Neural cell (in vitro differentiated cells): ENCODE measurements around the gene ABHD17C. TPM values are rescaled to one million over a fixed set of nuclear protein-coding genes. Genes with fewer than 3 reads are reported as not detected.

Experiments
- H2AFZ ChIP-seq: fragments of 200-600, 300-800 bp; sonication (generic), shearing (Covaris generic); 2 replicates; pipeline ENCODE4 v1.6.0; 2014; ENCODE audit warnings: low read depth, mild to moderate bottlenecking, antibody characterized with exemption, low read length, moderate library complexity
- H3F3A ChIP-seq: fragments of 200-600 bp; shearing (Covaris generic); 2 replicates; pipeline ENCODE4 v1.6.1; 2016; ENCODE audit warnings: mild to moderate bottlenecking, moderate library complexity, mixed read lengths, antibody characterized with exemption, low read length; ENCODE audit not compliant: insufficient read depth, poor library complexity, severe bottlenecking
- H3K27ac ChIP-seq: fragments of 200-600, 300-800 bp; sonication (generic), shearing (Covaris generic); 2 replicates; pipeline ENCODE4 v1.5.1; 2014; ENCODE audit warnings: mild to moderate bottlenecking, low read length, moderate library complexity
- H3K27me3 ChIP-seq: fragments of 300-800, 200-600 bp; sonication (generic), shearing (Covaris generic); 2 replicates; pipeline ENCODE4 v1.6.0; 2014; ENCODE audit warnings: mild to moderate bottlenecking, low read depth, low read length, moderate library complexity; ENCODE audit not compliant: insufficient read depth
- H3K36me3 ChIP-seq: fragments of 300-800, 200-600 bp; sonication (generic), shearing (Covaris generic); 2 replicates; pipeline ENCODE4 v1.5.1; 2014; ENCODE audit warnings: mild to moderate bottlenecking, antibody characterized with exemption, low read length, moderate library complexity; ENCODE audit not compliant: insufficient read depth
- H3K4me2 ChIP-seq: fragments of 300-800, 200-600 bp; sonication (generic), shearing (Covaris generic); 2 replicates; pipeline ENCODE4 v1.6.0; 2014; ENCODE audit warnings: mild to moderate bottlenecking, low read length
- H3K4me3 ChIP-seq: fragments of 300-800, 200-600 bp; sonication (generic), shearing (Covaris generic); 2 replicates; pipeline ENCODE4 v1.5.1; 2014; ENCODE audit warnings: mild to moderate bottlenecking, low read length, moderate library complexity
- H3K79me2 ChIP-seq: fragments of 200-600 bp; shearing (Covaris generic); replicated peaks from 2 replicates; pipeline ENCODE4 v1.6.0; 2014; ENCODE audit warnings: mild to moderate bottlenecking, low read length, moderate library complexity; ENCODE audit not compliant: insufficient read depth
- H3K9ac ChIP-seq: fragments of 300-800, 200-600 bp; sonication (generic), shearing (Covaris generic); 2 replicates; pipeline ENCODE4 v1.6.1; 2016; ENCODE audit warnings: mild to moderate bottlenecking, low read length, mixed read lengths
- H3K9me2 ChIP-seq: fragments of 200-600 bp; shearing (Covaris generic); 2 replicates; pipeline ENCODE4 v1.6.1; 2016; ENCODE audit warnings: mild to moderate bottlenecking, low read length, mixed read lengths; ENCODE audit not compliant: insufficient read depth
- H3K9me3 ChIP-seq: fragments of 200-600, 300-800 bp; sonication (generic), shearing (Covaris generic); 2 replicates; pipeline ENCODE4 v1.6.1; 2016; ENCODE audit warnings: mild to moderate bottlenecking, mixed run types, low read length, moderate library complexity, mixed read lengths
- H4K20me1 ChIP-seq: fragments of 200-600 bp; shearing (Covaris generic); 2 replicates; pipeline ENCODE4 v1.6.1; 2016; ENCODE audit warnings: mild to moderate bottlenecking, mixed run types; ENCODE audit not compliant: insufficient read depth
- EP300 ChIP-seq: fragments of 450-650 bp; conservative IDR thresholded peaks from 2 replicates; pipeline ENCODE4 v1.6.1; 2014; ENCODE audit warnings: antibody characterized with exemption, mild to moderate bottlenecking, moderate library complexity; ENCODE audit not compliant: poor library complexity, severe bottlenecking
- EZH2 ChIP-seq: fragments of 200-600, 300-800 bp; shearing (Covaris generic), sonication (generic); IDR thresholded peaks from 2 replicates; pipeline ENCODE4 v1.6.1; 2014; ENCODE audit warnings: antibody characterized with exemption, low read length, borderline replicate concordance, mild to moderate bottlenecking; ENCODE audit not compliant: insufficient read depth, poor library complexity, severe bottlenecking
- MXI1 ChIP-seq: fragments of 450-650 bp; conservative IDR thresholded peaks from 2 replicates; pipeline ENCODE4 v1.6.1; 2014; ENCODE audit warnings: antibody characterized with exemption, mild to moderate bottlenecking; ENCODE audit not compliant: poor library complexity, severe bottlenecking
- POLR2AphosphoS5 ChIP-seq: IDR thresholded peaks from 2 replicates; pipeline ENCODE4 v1.6.1; 2012
- RAD21 ChIP-seq: fragments of 450-650 bp; conservative IDR thresholded peaks from 2 replicates; pipeline ENCODE4 v1.6.1; 2014; ENCODE audit warnings: antibody characterized with exemption, mild to moderate bottlenecking, moderate library complexity
- SMC3 ChIP-seq: fragments of 450-650 bp; conservative IDR thresholded peaks from 2 replicates; pipeline ENCODE4 v1.6.1; 2014; ENCODE audit warnings: antibody characterized with exemption, mild to moderate bottlenecking, moderate library complexity; ENCODE audit not compliant: poor library complexity
- TAF1 ChIP-seq: IDR thresholded peaks from 2 replicates; pipeline ENCODE4 v1.6.1; 2012; ENCODE audit warnings: low read depth
- polyA plus RNA-seq: library from polyadenylated mRNA; depleted of rRNA; stranded (reverse); fragments of >200 nt; gene quantifications from 2 replicates; pipeline ENCODE4 v1.2.3, GENCODE V29; 2014
- TF ChIP-seq, protein P1 (sequence below): IDR thresholded peaks from 2 replicates; pipeline ENCODE4 v1.6.1; 2012; ENCODE audit warnings: borderline replicate concordance
- TF ChIP-seq, protein P2 (sequence below): fragments of 450-650 bp; IDR thresholded peaks from 2 replicates; pipeline ENCODE4 v1.5.1; 2014; ENCODE audit warnings: antibody characterized with exemption, mild to moderate bottlenecking, moderate library complexity; ENCODE audit not compliant: poor library complexity, severe bottlenecking

Gene ABHD17C
- polyA plus RNA-seq, 1 donor from 2014 or later, result 18.3 TPM

DNA sequence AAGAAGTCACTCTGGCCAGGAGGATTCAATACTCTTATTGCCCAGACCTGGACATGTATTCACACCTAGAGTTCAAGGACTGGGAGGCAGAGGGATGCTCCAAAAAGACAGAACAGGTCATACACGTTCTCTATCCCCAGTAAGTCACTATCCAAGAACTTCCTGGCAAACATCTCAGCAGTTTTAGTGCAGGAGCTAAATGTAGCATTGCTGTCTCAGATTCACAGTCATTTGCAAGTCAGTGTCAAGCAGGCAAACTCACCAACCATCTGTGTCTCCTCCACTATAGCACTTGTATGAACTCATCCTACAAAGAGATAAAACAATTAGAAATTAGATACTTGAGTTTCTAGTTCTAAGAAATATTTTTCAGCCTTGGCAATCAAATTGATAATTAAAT lies 38.4 kb downstream of the ABHD17C start:
- no peaks in the 10 kb centered on the region for H4K20me1 ChIP-seq
- no peak overlapping the region for H3K4me3 ChIP-seq
- no peak overlapping the region for H3K9ac ChIP-seq
- TF ChIP-seq POLR2AphosphoS5 (no peak), EP300 (no peak), TAF1 (no peak), SMC3 (no peak), EZH2 (no peak), MXI1 (no peak), RAD21 (no peak)
- TF ChIP-seq, protein P1, sequence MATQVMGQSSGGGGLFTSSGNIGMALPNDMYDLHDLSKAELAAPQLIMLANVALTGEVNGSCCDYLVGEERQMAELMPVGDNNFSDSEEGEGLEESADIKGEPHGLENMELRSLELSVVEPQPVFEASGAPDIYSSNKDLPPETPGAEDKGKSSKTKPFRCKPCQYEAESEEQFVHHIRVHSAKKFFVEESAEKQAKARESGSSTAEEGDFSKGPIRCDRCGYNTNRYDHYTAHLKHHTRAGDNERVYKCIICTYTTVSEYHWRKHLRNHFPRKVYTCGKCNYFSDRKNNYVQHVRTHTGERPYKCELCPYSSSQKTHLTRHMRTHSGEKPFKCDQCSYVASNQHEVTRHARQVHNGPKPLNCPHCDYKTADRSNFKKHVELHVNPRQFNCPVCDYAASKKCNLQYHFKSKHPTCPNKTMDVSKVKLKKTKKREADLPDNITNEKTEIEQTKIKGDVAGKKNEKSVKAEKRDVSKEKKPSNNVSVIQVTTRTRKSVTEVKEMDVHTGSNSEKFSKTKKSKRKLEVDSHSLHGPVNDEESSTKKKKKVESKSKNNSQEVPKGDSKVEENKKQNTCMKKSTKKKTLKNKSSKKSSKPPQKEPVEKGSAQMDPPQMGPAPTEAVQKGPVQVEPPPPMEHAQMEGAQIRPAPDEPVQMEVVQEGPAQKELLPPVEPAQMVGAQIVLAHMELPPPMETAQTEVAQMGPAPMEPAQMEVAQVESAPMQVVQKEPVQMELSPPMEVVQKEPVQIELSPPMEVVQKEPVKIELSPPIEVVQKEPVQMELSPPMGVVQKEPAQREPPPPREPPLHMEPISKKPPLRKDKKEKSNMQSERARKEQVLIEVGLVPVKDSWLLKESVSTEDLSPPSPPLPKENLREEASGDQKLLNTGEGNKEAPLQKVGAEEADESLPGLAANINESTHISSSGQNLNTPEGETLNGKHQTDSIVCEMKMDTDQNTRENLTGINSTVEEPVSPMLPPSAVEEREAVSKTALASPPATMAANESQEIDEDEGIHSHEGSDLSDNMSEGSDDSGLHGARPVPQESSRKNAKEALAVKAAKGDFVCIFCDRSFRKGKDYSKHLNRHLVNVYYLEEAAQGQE, result no peak
- TF ChIP-seq, protein P2, sequence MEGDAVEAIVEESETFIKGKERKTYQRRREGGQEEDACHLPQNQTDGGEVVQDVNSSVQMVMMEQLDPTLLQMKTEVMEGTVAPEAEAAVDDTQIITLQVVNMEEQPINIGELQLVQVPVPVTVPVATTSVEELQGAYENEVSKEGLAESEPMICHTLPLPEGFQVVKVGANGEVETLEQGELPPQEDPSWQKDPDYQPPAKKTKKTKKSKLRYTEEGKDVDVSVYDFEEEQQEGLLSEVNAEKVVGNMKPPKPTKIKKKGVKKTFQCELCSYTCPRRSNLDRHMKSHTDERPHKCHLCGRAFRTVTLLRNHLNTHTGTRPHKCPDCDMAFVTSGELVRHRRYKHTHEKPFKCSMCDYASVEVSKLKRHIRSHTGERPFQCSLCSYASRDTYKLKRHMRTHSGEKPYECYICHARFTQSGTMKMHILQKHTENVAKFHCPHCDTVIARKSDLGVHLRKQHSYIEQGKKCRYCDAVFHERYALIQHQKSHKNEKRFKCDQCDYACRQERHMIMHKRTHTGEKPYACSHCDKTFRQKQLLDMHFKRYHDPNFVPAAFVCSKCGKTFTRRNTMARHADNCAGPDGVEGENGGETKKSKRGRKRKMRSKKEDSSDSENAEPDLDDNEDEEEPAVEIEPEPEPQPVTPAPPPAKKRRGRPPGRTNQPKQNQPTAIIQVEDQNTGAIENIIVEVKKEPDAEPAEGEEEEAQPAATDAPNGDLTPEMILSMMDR, result no peak
- H3K79me2 ChIP-seq, result no peaks in the 10 kb centered on the region
- H3K27ac ChIP-seq, result no peak overlapping the region
- H3K27me3 ChIP-seq, result no peaks in the 10 kb centered on the region
- H3K36me3 ChIP-seq, result no peaks in the 10 kb centered on the region
- H3K9me2 ChIP-seq, result no peaks in the 10 kb centered on the region
- H2AFZ ChIP-seq, result no peak overlapping the region
- no peaks in the 10 kb centered on the region for H3K9me3 ChIP-seq
- H3K4me2 ChIP-seq, result no peak overlapping the region
- peaks cover 3% of the 10 kb centered on the region for H3F3A ChIP-seq

DNA sequence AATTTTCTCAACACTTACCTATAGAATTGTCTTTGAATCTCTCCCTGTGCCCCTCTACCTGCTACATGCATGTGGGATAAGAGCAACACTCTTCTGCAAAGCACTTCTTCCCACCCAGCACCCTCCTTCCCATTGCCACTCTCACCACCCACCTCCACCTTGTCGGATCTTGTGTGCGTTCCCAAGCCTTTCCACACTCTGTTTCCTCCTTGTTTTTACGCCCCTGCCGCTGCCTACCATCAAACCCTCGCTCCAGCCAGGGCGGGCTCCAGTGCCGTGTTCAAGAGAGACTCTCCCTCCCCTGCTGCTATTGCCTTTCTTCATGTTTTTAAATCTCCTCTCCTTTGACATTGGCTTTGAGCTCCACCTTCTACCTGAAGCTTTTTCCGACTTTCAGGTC lies 40.2 kb downstream of the ABHD17C start:
- Histone ChIP-seq H3K27ac (no peak overlapping the region), H3K79me2 (no peaks in the 10 kb centered on the region), H3K9me3 (no peaks in the 10 kb centered on the region), H3K4me2 (no peak overlapping the region), H4K20me1 (no peaks in the 10 kb centered on the region), H2AFZ (no peak overlapping the region), H3K9me2 (no peaks in the 10 kb centered on the region), H3K9ac (no peak overlapping the region), H3K4me3 (no peak overlapping the region), H3F3A (peaks cover 3% of the 10 kb centered on the region), H3K36me3 (no peaks in the 10 kb centered on the region), H3K27me3 (no peaks in the 10 kb centered on the region)
- TF ChIP-seq EZH2 (no peak), EP300 (no peak), TAF1 (no peak), RAD21 (no peak), MXI1 (no peak), POLR2AphosphoS5 (no peak), SMC3 (no peak)
- TF ChIP-seq, protein P1, result no peak
- TF ChIP-seq, protein P2, result no peak
